SH-SY5Y (cell line): ENCODE results near the gene VPS25.

Experiments used
- GATA2 ChIP-seq: IDR thresholded peaks from 2 replicates; pipeline ENCODE4 v1.6.1; 2011; ENCODE audit warnings: mild to moderate bottlenecking, low read depth, low read length
- GATA3 ChIP-seq: IDR thresholded peaks from 2 replicates; pipeline ENCODE4 v1.6.1; 2011; ENCODE audit warnings: low read depth, mild to moderate bottlenecking, low read length, moderate library complexity

- no peak for TF ChIP-seq GATA2
- TF ChIP-seq GATA3 = no peak
Measured at GRCh38 chr17:42743595-42744282, 29.5 kb upstream of the VPS25 start.
